Activated CD4-positive, alpha-beta T cell treated with anti-CD3 and anti-CD28 coated beads, Interleukin-10, Interleukin-2, amounts not matched to agents 100 ng/mL and 50 ng/mL, durations not matched to agents 16 hours and 8 hours (primary cell): ENCODE data around the gene PODN.

Experiments
- DNase-seq: peaks from one replicate; pipeline ENCODE4 v3.0.0-alpha.2; 2020

Gene PODN

DNA sequence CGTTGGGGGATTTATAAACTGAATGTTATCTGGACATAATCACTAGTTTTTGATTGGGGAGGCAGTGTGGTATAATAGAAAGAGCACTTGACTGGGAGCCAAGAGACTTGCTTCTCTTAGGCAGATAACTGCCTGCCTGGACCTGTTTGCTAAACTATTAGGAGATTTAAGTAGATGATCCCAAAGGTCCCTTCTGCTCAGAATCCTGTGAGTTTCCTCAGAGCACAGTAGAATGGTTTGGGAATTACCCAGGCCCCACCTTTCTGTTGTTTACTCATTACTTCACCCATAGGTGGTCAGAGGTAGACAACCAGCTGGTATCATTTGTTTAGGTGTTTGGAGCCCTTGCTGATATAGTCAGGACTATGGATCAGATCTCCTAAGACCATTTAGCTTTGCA is 10.3 kb upstream of the PODN start:
- no peak for DNase-seq

DNA sequence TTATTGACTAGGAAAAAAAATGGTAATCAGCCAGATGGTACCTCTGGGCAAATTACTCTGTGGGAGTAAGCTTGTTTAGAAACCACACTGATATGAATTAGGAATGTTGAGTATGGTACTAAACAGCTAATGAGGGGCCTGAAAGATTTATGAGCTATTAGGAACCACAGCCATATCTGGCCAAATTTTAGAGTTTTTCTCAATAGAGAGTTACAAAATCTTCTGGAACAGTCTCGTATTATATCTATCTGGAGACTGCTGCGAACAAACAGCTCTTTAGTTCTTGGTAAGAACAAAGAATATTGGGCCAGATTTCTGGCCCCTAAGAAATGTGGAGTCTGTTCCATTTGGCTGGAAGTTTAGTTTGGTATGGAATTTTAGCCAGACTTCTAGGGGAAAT is 4.9 kb upstream of the PODN start:
- no peak for DNase-seq

GRCh38 chr1:53060579-53060978 is 1.4 kb upstream of the PODN start:
- no peak for DNase-seq

DNA sequence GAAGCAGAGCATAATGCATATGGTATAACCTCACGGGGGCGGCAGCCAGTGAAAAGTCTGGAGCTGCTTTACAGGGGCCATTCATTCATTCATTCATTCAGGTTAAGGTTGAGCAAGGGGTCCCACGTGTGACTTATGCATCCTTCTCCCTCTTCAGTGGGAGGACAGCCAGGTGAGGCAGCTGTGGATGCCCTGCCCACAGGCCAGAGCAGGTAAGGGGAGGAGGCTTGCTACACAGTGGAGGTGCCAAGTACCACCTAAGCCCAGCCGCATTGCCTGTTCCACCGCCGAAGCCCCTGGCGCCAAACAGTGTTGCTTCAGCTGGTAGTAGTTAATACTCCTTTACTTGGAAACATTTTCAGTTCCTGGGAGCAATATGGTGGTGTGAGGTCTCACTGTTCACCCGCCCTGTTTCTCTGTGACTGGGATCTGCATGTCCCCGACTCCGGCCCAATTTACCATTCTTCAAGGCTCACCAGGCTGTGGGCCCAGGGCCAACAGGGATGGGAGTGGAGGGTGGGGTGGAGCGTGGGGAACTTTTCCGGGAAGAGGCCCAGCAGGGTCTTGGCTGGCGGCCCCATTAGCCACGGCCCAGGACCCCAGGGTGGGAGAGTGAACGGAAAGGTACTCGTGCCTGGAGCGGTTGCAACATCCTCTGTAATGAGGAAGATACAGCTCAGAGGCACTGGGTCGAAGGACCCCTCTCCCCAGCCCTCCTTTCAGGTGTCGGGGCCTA is 722 bp upstream of the PODN start:
- no peak for DNase-seq

GRCh38 chr1:53062708-53063591 is 937 bp downstream of the PODN start:
- DNase-seq: no peak

DNA sequence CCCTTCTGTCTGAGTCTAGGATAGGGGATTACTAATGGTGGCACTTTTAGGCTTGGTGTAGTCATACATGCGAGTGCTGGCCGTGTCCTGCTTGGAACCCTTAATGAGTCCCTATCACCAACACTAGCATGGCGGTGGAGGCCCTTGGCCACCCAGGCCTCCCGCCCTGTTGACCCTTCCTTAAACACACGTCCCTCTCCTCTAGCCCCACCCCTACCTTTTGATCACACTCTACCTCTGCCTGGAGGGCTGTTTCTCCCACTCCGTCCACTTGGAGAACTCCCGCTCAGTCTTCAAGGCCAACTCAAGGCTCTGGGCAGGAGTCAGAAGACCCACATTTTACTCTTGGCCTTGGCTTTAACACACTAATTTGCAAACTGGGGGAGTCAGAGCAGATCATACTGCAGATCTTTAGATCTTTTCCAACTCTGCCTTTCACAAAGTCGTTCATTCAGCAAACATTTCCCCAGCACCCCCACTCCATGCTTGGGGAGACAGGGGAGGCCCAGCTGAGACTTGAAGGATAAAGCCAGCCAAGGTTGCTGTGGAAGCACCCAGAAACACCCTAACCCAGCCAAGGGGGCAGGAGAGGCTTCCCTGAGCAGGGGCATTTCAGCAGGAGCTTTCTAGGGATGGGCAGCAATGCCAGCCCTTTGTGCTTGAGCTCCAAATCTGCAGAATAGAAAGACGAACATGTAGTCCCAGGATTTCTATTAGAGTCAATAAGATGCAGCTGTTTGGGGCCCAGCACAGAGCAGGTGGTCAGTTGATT is 1.9 kb downstream of the PODN start:
- DNase-seq: no peak

- DNase-seq: no peak
These were observed 3.4 kb downstream of the PODN start for GRCh38 chr1:53065391-53065790.

DNA sequence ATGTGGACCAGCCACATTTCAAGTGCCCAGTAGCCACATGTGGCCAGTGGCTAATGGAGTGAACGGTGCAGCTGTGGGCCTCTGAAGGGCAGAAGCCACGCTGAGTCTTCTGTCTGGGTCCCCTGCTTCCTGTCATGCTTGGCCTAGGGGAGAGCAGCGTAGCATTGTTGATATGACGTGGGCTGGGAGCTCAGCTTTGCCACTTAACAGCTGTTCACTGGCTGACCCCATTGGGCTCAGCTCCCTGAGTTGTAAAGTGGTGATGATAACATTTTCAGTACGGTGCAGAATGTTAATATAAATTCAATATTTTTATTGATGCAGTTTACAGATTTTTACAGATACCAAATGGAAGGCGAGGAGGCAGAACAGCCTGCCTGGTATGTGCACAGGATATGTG is 4.5 kb downstream of the PODN start:
- no peak for DNase-seq

DNA sequence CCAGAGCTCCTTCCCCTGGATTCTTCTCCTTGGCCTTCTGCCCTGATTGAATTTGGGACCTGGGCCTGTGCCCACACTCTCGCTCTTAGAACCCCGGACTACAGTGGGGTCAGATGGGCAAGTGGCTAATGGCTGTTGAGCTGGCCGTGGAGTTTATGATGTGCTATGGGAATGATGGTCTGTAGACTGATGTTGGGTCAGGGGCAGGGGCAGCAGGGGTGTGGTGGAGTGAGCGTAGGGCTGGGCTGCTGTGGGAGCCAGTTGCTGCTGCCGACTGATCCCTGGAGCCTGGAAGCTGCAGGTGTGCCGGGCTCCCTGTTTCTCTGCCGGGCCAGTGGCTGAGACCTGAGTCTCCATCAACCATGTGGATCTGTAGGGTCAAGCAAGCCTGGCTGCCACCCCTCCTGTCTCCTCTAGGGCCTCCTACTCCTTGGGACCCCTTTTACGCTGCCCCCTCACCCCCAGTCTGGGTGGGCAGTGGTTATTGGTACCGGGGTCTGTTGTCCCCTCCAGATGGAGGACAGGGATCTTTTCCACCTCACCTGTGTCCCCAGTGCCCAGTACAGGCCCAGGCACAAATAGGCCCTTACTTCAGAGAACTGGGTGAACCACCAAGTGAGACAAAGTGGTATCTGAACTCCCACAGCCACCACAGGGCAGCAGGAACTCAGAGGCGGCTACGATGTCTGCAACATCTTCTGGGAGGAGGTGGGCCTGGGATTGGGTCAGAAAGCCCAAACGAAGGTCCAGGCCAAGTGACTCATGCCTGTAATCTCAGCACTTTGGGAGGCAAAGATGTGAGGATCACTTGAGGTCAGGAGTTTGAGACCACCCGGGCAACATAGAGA is 5.1 kb downstream of the PODN start:
- no peak for DNase-seq

- no peak for DNase-seq
These were observed 5.9 kb downstream of the PODN start for GRCh38 chr1:53067886-53068285.

DNA sequence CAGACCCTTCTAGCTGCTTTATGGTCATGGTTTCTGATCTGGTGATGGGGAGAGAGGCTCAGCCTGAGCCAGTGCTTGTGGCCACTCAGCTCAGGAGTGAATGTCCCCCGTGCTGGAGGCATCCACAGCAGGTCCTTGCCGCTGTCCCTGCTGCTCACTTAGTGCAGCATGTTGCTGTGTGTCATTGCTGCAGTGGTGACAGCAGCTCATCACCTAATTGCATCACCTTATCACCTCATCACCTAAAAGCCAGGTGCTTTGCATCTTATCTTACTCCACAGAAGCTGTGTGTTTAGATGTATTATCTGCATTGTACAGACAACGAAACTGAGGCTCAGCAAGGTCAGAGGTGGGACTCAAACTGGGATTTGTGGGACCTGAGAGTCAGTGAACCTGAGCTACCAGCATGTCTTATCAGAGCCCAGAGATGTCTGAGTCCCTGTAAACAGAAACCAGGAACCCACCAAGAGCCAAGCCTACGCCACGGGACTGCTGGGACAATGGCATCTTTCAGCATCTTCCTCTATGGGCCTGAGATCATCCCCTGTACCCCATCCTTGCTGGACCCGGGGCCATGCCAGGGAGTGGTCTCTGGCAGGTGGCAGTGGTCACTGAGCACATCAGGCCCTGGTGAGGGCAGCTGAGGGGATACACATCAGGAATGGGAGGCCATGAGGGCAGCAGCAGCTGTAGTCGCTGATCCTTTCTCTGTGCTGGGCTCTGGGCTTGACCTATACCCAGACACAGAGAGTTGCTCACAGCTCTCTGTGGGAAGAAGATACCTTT is 6.5 kb downstream of the PODN start:
- DNase-seq: no peak

DNA sequence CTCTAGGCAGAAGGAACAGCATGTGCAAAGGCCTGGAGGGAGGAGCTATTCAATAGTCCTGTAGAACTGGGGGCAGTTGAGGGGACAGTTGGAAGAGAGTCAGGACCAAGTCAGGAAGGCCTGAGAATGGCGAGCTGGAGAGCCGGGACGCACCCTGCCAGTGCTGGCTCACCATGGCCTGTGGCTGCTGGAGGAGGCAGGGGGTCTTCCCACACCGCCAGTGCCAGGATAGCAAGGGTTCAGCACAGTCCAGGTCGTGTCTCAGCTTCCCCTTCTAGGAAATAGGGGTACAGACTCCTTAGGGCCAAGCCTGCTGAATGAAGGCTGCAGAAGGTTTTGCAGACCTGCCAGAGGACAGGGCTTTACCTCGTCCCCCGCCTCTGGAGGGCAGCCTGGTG is 7.3 kb downstream of the PODN start:
- no peak for DNase-seq

DNA sequence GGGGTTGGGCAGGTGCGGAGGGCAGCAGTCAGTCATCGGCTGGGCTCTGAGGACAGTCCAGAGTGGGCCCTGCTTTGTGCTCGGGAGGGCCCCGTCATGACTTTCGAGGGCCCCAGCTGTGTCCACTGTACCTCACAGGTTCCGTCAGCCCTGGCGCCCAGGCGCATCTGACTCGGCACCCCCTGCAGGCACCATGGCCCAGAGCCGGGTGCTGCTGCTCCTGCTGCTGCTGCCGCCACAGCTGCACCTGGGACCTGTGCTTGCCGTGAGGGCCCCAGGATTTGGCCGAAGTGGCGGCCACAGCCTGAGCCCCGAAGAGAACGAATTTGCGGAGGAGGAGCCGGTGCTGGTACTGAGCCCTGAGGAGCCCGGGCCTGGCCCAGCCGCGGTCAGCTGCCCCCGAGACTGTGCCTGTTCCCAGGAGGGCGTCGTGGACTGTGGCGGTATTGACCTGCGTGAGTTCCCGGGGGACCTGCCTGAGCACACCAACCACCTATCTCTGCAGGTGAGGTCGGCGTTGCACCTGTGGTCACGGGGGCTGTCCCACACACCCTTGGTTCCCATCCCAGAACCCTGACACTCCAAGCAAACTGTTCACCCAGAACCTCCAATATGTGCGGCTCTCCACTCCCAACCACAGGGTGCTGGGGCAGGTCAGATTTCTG is 7.8 kb downstream of the PODN start:
- DNase-seq: no peak

GRCh38 chr1:53070621-53071020 is 8.6 kb downstream of the PODN start:
- DNase-seq: no peak

- no peak for DNase-seq
These were observed 9.3 kb downstream of the PODN start for GRCh38 chr1:53071167-53071865.

DNA sequence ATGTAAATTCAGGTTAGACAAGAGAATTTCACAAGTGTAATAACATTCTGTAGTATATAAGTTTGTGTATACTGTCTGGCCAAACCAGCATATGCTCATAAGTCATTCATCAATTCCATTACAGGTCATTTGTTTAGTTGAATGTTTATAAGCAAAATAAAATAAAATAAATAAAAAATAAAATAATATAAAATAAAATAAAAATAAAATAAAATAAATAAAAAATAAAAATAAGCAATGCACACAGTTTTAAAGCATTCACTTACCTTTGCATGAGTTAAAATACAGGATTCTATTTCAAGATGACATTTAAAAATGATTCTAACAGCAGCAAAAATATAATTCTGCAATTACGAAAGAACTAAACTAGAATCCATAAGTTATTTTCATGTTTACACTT is 9.9 kb downstream of the PODN start:
- no peak for DNase-seq

GRCh38 chr1:53073287-53073686 is 11.3 kb downstream of the PODN start:
- no peak for DNase-seq

- no peak for DNase-seq
These were observed 11.9 kb downstream of the PODN start for GRCh38 chr1:53073868-53074311.

DNA sequence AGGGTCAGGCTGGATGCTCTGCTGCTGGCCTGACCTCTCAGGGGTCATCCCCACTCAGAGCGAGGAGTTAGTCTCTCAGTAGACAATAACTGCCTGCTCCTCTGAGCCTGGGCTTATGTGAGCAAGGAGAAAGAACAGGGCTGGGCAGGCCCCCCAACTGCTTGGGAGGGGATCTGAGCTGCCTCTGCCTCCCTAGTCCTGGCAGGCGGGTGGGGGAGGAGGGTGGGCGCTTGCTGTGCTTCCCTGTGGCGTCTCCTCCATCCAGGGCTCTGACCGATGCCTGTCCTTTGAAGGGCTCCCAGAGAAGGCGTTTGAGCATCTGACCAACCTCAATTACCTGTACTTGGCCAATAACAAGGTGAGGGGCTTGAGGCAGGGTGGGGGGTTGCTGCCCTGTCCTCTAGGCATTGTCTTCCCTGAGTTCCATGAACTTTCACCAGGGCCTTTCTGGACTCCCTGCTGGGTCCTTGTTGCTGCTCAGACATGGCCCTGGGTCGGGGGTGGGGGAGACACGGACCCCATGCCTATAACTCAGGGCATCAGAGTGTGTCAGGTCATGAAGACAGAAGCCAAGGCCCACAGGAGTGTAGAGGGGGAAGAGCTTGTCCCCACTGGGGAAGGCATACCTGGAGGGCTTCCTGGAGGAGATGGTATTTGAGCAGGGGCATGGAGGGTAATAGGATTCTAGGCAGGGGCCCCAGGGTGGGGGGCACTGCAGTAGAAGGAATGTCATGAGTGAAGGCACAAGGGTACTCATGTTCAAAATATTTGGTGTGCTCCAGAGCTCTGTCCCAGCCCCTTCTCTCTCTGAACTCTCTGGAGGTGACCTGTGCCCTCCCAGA is 12.5 kb downstream of the PODN start:
- DNase-seq: no peak

GRCh38 chr1:53075206-53075605 is 13.2 kb downstream of the PODN start:
- DNase-seq: no peak
